BJ (cell line): ENCODE results near the gene SNRK. TPM values are rescaled to one million over a fixed set of nuclear protein-coding genes. Genes with fewer than 3 reads are reported as not detected.

Experiments used
- CTCF ChIA-PET: fragments of 350-600 bp; formaldehyde crosslinking; extraction: SDS; loops from one replicate; lab custom pipeline; 2021; ENCODE audit warnings: antibody characterized with exemption, inconsistent platforms; lab: Yijun Ruan, JAX
- POLR2A ChIA-PET: fragments of 300-600 bp; sonication (Branson Sonifier 250); formaldehyde crosslinking; extraction: SDS; loops from one replicate; lab custom pipeline; 2021; ENCODE audit warnings: antibody characterized with exemption; lab: Charles Lee
- DNase-seq: peaks from one replicate; pipeline ENCODE4 v3.0.0-alpha.2; 2011; ENCODE audit warnings: low read depth
- H3K27me3 ChIP-seq: 2 replicates; pipeline ENCODE4 v1.6.0; 2011; ENCODE audit warnings: low read length; ENCODE audit not compliant: control insufficient read depth, insufficient read depth
- H3K36me3 ChIP-seq: 2 replicates; pipeline ENCODE4 v1.5.1; 2011; ENCODE audit warnings: low read length; ENCODE audit not compliant: control insufficient read depth, insufficient read depth
- H3K4me3 ChIP-seq: 2 replicates; pipeline ENCODE4 v1.5.1; 2011; ENCODE audit warnings: low read depth, mild to moderate bottlenecking, control low read depth, low read length
- polyA plus RNA-seq: library from polyadenylated mRNA; depleted of rRNA; stranded (reverse); fragments of >200 nt; gene quantifications from 2 replicates; pipeline ENCODE4 v1.2.3, GENCODE V29; 2011
- TF ChIP-seq, protein P1 (sequence below): IDR thresholded peaks from 2 replicates; pipeline ENCODE4 v1.5.1; 2011; ENCODE audit warnings: low read depth, mild to moderate bottlenecking, control low read depth, inconsistent platforms, low read length, moderate library complexity; ENCODE audit not compliant: insufficient read depth

The SNRK gene
- polyA plus RNA-seq, 1 experiment: 11.5 TPM

DNA sequence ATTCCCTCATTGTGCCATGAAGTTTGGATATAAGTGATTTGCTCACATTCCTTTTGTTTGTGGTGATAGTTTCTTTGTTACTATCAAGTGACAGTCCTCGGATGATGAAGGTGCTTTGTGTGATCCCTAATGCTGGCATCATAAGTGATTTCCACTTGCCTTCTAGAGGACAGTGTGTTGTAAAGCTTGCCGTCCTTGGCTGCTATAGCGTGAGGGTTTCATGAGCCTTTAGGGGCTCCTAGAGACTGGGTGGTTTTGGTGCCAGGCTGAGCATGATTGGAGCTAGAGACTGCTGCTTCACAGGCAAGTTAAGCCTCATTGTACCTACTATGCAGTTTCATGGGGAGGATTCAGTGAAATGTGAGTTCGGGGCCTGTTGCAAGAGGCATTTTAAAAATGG is 12.4 kb downstream of the SNRK start:
- ChIA-PET POLR2A (no interaction called here), CTCF (no interaction called here)
- Histone ChIP-seq H3K27me3 (no peaks in the 10 kb centered on the region), H3K36me3 (no peaks in the 10 kb centered on the region), H3K4me3 (no peak overlapping the region)
- TF ChIP-seq, protein P1, sequence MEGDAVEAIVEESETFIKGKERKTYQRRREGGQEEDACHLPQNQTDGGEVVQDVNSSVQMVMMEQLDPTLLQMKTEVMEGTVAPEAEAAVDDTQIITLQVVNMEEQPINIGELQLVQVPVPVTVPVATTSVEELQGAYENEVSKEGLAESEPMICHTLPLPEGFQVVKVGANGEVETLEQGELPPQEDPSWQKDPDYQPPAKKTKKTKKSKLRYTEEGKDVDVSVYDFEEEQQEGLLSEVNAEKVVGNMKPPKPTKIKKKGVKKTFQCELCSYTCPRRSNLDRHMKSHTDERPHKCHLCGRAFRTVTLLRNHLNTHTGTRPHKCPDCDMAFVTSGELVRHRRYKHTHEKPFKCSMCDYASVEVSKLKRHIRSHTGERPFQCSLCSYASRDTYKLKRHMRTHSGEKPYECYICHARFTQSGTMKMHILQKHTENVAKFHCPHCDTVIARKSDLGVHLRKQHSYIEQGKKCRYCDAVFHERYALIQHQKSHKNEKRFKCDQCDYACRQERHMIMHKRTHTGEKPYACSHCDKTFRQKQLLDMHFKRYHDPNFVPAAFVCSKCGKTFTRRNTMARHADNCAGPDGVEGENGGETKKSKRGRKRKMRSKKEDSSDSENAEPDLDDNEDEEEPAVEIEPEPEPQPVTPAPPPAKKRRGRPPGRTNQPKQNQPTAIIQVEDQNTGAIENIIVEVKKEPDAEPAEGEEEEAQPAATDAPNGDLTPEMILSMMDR: no peak
- no peak for DNase-seq

DNA sequence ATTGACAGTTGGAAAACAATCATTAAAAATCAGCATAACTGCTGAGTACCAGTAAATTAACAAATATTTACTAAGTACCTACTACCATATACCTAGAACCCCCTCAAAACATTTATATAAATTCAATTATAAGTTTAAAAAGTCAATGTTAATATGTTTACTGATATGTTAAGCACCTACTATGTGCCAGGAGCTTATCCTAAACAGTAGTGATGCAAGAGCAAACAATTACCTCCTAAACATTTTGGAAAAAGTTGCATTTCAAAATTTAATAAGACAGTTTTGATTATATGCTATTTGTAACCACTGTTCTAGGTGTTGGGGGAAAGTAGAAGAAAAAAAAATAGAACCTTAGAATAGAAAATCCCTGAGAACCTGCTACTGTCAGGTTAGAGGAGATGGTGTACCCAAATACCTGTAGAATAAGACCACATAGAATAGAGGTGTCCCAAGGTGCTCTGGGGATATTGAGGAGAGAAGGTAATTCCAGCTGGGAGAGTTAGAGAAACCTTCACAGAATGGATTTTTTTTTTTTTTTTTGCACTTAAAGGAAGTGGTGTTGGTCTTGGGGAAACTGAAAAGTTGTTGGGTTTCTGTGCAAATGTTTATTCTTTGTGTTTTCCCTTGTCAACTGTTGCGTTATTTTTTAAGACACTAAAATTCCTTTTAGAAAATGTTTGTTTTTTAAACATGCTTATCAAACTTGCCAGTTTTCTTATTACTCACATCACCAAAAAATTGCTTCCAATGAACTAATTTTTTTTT is 16.0 kb downstream of the SNRK start:
- TF ChIP-seq, protein P1: no peak
- Histone ChIP-seq H3K27me3 (no peaks in the 10 kb centered on the region), H3K4me3 (no peak overlapping the region), H3K36me3 (no peaks in the 10 kb centered on the region)
- POLR2A ChIA-PET: no interaction called here
- CTCF ChIA-PET: no interaction called here
- DNase-seq: no peak

DNA sequence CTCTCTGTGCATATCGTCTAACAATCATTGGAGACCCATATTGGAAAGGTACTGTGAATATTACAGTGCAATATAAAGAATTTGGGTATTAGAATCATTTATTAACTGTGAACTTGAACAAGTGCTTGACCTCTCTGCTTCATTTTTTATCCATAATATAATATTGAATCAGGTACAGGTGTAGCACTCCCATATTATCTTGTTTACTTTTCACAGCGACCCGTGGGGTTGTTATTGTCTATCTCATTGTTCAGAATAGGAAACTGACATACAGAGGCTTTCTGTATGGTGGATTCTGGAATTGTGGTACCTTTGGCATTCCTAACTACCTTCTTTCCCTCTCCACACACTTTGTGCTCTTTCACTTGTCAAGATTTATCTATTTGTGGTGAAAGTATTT is 17.8 kb downstream of the SNRK start:
- ChIA-PET POLR2A (no interaction called here), CTCF (no interaction called here)
- TF ChIP-seq, protein P1: no peak
- Histone ChIP-seq H3K27me3 (no peaks in the 10 kb centered on the region), H3K4me3 (no peak overlapping the region), H3K36me3 (no peaks in the 10 kb centered on the region)
- DNase-seq: no peak

DNA sequence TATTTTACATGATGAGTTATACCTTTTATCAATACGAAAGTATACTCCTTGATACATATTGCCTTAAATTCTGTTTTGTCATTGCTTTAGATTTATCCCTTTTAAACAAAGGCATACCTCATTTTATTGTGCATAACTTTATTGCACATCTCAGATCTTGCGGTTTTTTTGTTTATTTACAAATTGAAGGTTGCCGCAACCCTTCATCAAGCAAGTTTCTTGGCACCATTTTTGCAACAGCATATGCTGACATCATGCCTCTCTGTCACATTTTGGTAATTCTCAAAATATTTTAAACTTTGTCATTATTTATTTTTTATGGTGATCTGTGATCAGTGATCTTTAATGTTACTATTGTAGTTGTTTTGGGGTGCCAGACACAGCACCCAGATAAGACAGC is 20.9 kb downstream of the SNRK start:
- ChIA-PET CTCF (no interaction called here), POLR2A (no interaction called here)
- no peaks in the 10 kb centered on the region for H3K36me3 ChIP-seq
- H3K27me3 ChIP-seq: no peaks in the 10 kb centered on the region
- no peak for DNase-seq
- TF ChIP-seq, protein P1: no peak
- H3K4me3 ChIP-seq: no peak overlapping the region

DNA sequence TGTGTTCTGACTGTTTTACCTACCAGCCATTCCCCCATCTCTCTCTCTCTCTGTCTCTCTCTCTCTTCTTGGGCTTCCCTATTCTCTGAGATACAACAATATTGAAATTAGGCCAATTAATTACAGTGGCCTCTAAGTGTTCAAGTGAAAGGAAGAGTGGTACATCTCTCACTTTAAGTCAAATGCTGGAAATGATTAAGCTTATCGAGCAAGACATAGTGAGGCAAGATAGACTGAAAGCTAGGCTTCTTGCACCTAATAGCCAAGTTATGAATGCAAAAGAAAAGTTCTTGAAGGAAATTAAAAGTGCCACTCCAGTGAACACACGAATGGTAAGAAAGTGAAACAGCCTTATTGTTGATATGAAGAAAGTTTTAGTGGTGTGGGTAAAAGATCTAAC is 21.3 kb downstream of the SNRK start:
- ChIA-PET CTCF (no interaction called here), POLR2A (no interaction called here)
- Histone ChIP-seq H3K4me3 (no peak overlapping the region), H3K27me3 (no peaks in the 10 kb centered on the region), H3K36me3 (no peaks in the 10 kb centered on the region)
- TF ChIP-seq, protein P1: no peak
- DNase-seq: no peak
